Measurements from ENCODE around the gene THYN1. TPM values are rescaled to one million over a fixed set of nuclear protein-coding genes. Genes with fewer than 3 reads are reported as not detected.

THYN1 gene
- total RNA-seq, 1 experiment from 2014 or later: 33.6 TPM

DNA sequence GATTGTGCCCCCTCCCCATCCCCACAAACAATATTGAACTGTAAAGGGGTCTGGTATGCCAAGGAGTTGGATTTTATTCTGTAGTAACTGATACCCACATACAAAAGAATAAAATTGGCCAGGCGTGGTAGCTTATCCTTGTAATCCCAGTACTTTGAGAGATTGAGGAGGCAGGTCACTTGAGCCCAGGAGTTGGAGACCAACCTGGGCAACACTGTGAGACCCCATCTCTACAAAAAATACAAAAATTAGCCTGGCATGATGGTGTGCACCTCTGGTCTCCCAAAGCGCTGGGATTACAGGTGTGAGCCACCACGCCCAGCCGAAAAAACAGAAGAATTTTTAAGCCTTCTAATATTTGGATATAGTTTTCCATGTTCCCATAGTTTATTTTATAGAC lies 18.8 kb upstream of the THYN1 start:
- ATAC-seq (no peak), DNase-seq (ENCODE audit: low read depth, low spot score) (no peak)
- no TSS peak for BruUV-seq (replicated peaks)
- Histone ChIP-seq H3K9me3 (ENCODE audit: control insufficient read depth, insufficient read depth, low read depth, low read length) (no peaks in the 10 kb centered on the region), H3K36me3 (ENCODE audit: control insufficient read depth, insufficient read depth, low read length) (no peaks in the 10 kb centered on the region), H3K27me3 (ENCODE audit: control insufficient read depth, insufficient read depth, low read length) (peaks cover 33% of the 10 kb centered on the region), H3K27ac (ENCODE audit: low read length) (no peak overlapping the region), H3K4me3 (ENCODE audit: low read depth in 2 of 2, low read length in 2 of 2) (no peak overlapping the region), H3K4me1 (ENCODE audit: control insufficient read depth, insufficient read depth, low read length) (0 out of 2 replicates have a peak, but pooled peaks cover 2% of the 10 kb centered on the region)
- ChIA-PET POLR2A (no interaction called here), CTCF (no interaction called here)
- intact Hi-C loops (cut with micrococcal nuclease; ENCODE audit: unreplicated experiment) (no loop called here), in situ Hi-C loops (cut with HindIII; ENCODE audit: low pct_unique_long_range_greater_than_20kb, low sequenced_read_pairs) (no loop called here)
- TF ChIP-seq REST (IDR thresholded peaks at IDR 0.05; ENCODE audit: insufficient read depth in 1 of 2, low read depth in 2 of 2, low read length in 1 of 2) (no peak), CTCF (IDR thresholded peaks at IDR 0.05) (no peak), TCF7L2 (IDR thresholded peaks at IDR 0.05; ENCODE audit: low read depth, low read length) (no peak), POLR2AphosphoS5 (IDR thresholded peaks at IDR 0.05; ENCODE audit: low read depth, low read length) (no peak), SIN3A (IDR thresholded peaks at IDR 0.05; ENCODE audit: borderline replicate concordance, insufficient read depth, low read depth, low read length) (no peak)

GRCh38 chr11:134270250-134270714 lies 17.1 kb upstream of the THYN1 start:
- TF ChIP-seq TCF7L2 (IDR thresholded peaks at IDR 0.05; ENCODE audit: low read depth, low read length): no peak
- no peak for TF ChIP-seq POLR2AphosphoS5 (IDR thresholded peaks at IDR 0.05; ENCODE audit: low read depth, low read length)
- TF ChIP-seq REST (IDR thresholded peaks at IDR 0.05; ENCODE audit: insufficient read depth in 1 of 2, low read depth in 2 of 2, low read length in 1 of 2): no peak
- no peak for TF ChIP-seq SIN3A (IDR thresholded peaks at IDR 0.05; ENCODE audit: borderline replicate concordance, insufficient read depth, low read depth, low read length)
- TF ChIP-seq CTCF (IDR thresholded peaks at IDR 0.05): peak; percentile 35; the same call in 1 of the 2 replicates
- ATAC-seq: peak; percentile 66
- ChIA-PET POLR2A (interaction anchor here (0.7 kb wide), 1 partner anchor 101 kb away, joined by 3 read pairs; no protein-coding TSS in a partner anchor), CTCF (interaction anchor here (0.6 kb wide), 1 partner anchor 342 kb away, joined by 3 read pairs; no protein-coding TSS in a partner anchor)
- BruUV-seq (replicated peaks): no TSS peak
- in situ Hi-C loops (cut with HindIII; ENCODE audit: low pct_unique_long_range_greater_than_20kb, low sequenced_read_pairs) (no loop called here), intact Hi-C loops (cut with micrococcal nuclease; ENCODE audit: unreplicated experiment) (no loop called here)
- Histone ChIP-seq H3K27me3 (ENCODE audit: control insufficient read depth, insufficient read depth, low read length) (peaks cover 25% of the 10 kb centered on the region), H3K9me3 (ENCODE audit: control insufficient read depth, insufficient read depth, low read depth, low read length) (no peaks in the 10 kb centered on the region), H3K4me3 (ENCODE audit: low read depth in 2 of 2, low read length in 2 of 2) (no peak overlapping the region), H3K4me1 (ENCODE audit: control insufficient read depth, insufficient read depth, low read length) (no peaks in the 10 kb centered on the region), H3K27ac (ENCODE audit: low read length) (no peak overlapping the region), H3K36me3 (ENCODE audit: control insufficient read depth, insufficient read depth, low read length) (no peaks in the 10 kb centered on the region)
- DNase-seq (ENCODE audit: low read depth, low spot score): no peak

Measured in Panc1 (cell line).